ENCODE results near the gene CSRNP2. TPM values are rescaled to one million over a fixed set of nuclear protein-coding genes. Genes with fewer than 3 reads are reported as not detected.
A peak's percentile ranks its signal among the peaks of the same experiment; 100 is the strongest.

CSRNP2 gene
- total and polyA plus RNA-seq, 4 donors, result 10.7 to 29.9 (median 20.6) TPM

DNA sequence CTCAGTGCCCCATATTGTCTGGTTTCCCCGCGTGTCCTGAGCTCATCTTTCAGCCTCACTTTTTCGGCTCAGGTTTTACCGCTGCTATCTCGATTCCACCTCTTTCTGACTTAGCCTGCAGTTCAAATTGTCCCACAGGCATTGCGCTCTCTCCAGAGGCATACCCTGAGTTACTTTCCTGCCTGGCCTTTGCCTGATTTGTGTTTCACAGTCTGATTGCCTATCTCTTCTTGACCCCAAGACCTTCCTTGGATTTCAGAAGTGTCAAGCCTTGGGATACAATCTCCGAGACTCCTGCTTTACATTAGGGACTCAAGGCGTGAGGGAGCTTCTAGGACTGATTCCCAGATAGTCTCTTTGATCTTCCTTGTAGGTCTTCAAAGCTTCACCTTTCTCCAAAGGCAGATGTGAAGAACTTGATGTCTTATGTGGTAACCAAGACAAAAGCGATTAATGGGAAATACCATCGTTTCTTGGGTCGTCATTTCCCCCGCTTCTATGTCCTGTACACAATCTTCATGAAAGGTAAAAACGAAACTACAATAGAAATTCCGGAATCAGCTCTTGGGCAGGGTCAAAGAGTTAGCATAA, 34.6 kb downstream of the CSRNP2 start:
- Histone ChIP-seq H3K36me3 (ENCODE audit: control insufficient read depth in 4 of 4, insufficient read depth in 4 of 4, low read length in 4 of 4) (peaks cover 2 to 10% (median 6%) of the 10 kb centered on the region in 4 donors), H3K9me3 (ENCODE audit: control insufficient read depth in 4 of 4, insufficient read depth in 3 of 4, low read length in 3 of 4) (no peaks in the 10 kb centered on the region), H3K4me1 (ENCODE audit: control insufficient read depth in 5 of 5, insufficient read depth in 5 of 5, low read length in 5 of 5) (peaks cover 0 to 18% (median 9%) of the 10 kb centered on the region in 5 donors), H3K4me3 (peak overlapping the region; percentile 70), H3K27me3 (ENCODE audit: control insufficient read depth in 3 of 3, insufficient read depth in 3 of 3, low read length in 2 of 3) (no peaks in the 10 kb centered on the region), H3K9ac (ENCODE audit: insufficient read depth in 1 of 2, low read length in 2 of 2) (peak overlapping the region; percentile 63 to 80), H3K27ac (ENCODE audit: low read depth in 1 of 2, low read length in 1 of 2) (peak overlapping the region; percentile 74 to 93)
- ATAC-seq (ENCODE audit: insufficient read depth, low FRiP score) (no peak), DNase-seq (peak in 1 of 3 donors; percentile 7)
- 14 to 29% methylated on average over 14 of the region's 14 CpGs for WGBS, 2 donors
- TF ChIP-seq CTCF (IDR thresholded peaks at IDR 0.05; ENCODE audit: control extremely low read depth, extremely low read depth), result no peak

DNA sequence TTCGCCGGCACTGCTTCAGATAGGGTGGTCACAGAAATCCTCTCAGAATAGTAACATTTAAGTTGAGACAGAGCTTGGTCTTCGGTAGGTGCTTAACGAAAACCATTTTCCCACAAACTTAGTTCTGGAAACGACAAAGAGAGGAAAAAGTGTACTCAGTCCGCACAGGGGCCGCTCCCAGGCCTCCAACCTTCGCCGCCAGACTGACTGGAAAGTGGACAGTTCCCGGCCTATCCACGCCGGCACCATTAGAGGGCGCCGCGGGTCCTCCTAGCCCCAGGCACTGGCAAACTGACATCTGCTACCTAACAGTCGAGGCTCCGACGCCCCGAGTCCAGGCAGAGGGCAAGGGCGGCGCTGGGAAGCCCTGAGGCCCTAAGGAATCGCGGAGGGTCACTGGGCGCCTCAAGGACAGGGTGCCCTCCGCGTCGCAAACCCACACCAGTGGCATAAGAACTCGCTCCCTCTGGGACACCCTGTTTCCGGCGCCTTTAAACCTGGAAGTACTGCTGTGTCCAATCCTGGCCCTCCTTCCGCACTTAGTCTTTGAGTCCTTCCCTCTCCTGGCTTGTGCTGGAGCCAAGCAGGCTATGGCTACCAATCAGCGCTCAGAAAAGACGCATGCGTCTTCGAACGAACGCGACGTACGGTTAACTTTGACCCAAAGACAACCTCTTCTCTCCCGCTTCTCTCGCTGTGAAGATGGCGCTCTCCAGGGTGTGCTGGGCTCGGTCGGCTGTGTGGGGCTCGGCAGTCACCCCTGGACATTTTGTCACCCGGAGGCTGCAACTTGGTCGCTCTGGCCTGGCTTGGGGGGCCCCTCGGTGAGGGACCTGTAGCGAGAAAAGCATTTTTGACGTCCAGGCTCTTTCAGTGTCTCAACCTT, 35.5 kb downstream of the CSRNP2 start, which contains the start of gene LETMD1:
Gene LETMD1 (plus strand): TSS at position 673 of the 886 bp plus-strand sequence. CDS start 30 bp downstream, at position 703.
- H3K36me3 ChIP-seq (ENCODE audit: control insufficient read depth in 4 of 4, insufficient read depth in 4 of 4, low read length in 4 of 4), result peaks cover 0 to 7% (median 4%) of the 10 kb centered on the region in 4 donors
- H3K27ac ChIP-seq (ENCODE audit: low read depth in 1 of 2, low read length in 1 of 2), result peak within 1 kb of the TSS; percentile 95 to 96
- ATAC-seq (ENCODE audit: insufficient read depth, low FRiP score) (peak; percentile 99), DNase-seq (peak; percentile 96 to 99 (median 99))
- H3K9ac ChIP-seq (ENCODE audit: insufficient read depth in 1 of 2, low read length in 2 of 2), result peak within 1 kb of the TSS; percentile 63 to 91
- H3K27me3 ChIP-seq (ENCODE audit: control insufficient read depth in 3 of 3, insufficient read depth in 3 of 3, low read length in 2 of 3), result no peaks in the 10 kb centered on the region
- H3K9me3 ChIP-seq (ENCODE audit: control insufficient read depth in 4 of 4, insufficient read depth in 3 of 4, low read length in 3 of 4), result no peaks in the 10 kb centered on the region
- peak within 1 kb of the TSS; percentile 70 for H3K4me3 ChIP-seq
- peak; percentile 91 for TF ChIP-seq CTCF (IDR thresholded peaks at IDR 0.05; ENCODE audit: control extremely low read depth, extremely low read depth)
- peaks cover 0 to 18% (median 9%) of the 10 kb centered on the region in 5 donors for H3K4me1 ChIP-seq (ENCODE audit: control insufficient read depth in 5 of 5, insufficient read depth in 5 of 5, low read length in 5 of 5)
- WGBS, 2 donors, result 3 to 4% methylated on average over 51 of the region's 51 CpGs

GRCh38 chr12:51036279-51036678, 47.1 kb downstream of the CSRNP2 start:
- H3K9ac ChIP-seq (ENCODE audit: insufficient read depth in 1 of 2, low read length in 2 of 2), result no peak overlapping the region
- no peak overlapping the region for H3K4me3 ChIP-seq
- H3K27me3 ChIP-seq (ENCODE audit: control insufficient read depth in 3 of 3, insufficient read depth in 3 of 3, low read length in 2 of 3), result no peaks in the 10 kb centered on the region
- no peak overlapping the region for H3K27ac ChIP-seq (ENCODE audit: low read depth in 1 of 2, low read length in 1 of 2)
- no peak for TF ChIP-seq CTCF (IDR thresholded peaks at IDR 0.05; ENCODE audit: control extremely low read depth, extremely low read depth)
- ATAC-seq (ENCODE audit: insufficient read depth, low FRiP score) (no peak), DNase-seq (no peak)
- 71 to 81% methylated on average over 3 of the region's 3 CpGs for WGBS, 2 donors
- no peaks in the 10 kb centered on the region for H3K36me3 ChIP-seq (ENCODE audit: control insufficient read depth in 4 of 4, insufficient read depth in 4 of 4, low read length in 4 of 4)
- no peaks in the 10 kb centered on the region for H3K9me3 ChIP-seq (ENCODE audit: control insufficient read depth in 4 of 4, insufficient read depth in 3 of 4, low read length in 3 of 4)
- H3K4me1 ChIP-seq (ENCODE audit: control insufficient read depth in 5 of 5, insufficient read depth in 5 of 5, low read length in 5 of 5), result no peaks in the 10 kb centered on the region
